Measurements from ENCODE around the gene CADM2.

Gene CADM2

DNA sequence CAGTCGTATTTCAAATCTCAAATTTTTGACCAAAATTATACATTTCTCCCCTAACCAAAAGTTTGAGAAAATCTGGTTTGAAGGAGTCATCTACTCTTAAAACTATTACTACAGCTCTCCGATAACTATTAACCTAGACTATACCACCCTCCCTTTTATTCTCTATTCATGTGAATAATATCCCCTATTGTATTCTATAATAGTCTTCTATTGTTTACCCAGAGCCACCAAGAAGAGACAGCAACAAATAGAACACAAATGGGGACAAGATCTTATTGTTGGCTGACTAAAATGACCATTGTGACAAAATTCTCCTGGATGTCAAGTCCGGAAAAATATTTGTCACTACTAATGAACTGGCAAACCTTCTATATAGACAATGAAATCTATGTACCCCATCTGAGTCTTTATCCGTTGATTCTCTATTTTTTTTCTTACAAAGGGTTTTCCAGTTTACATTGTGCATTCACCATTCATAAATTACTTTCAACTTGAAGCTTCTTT lies 618.0 kb downstream of the CADM2 start:
- Histone ChIP-seq H3K27ac (ENCODE audit: low read depth, low read length) (no peak overlapping the region), H3K4me1 (ENCODE audit: insufficient read depth, low read length) (no peaks in the 10 kb centered on the region), H3K9ac (ENCODE audit: low read length) (no peak overlapping the region), H3K27me3 (ENCODE audit: control insufficient read depth in 1 of 2, insufficient read depth in 2 of 2, low read length in 2 of 2) (no peaks in the 10 kb centered on the region), H3K9me3 (ENCODE audit: low read length) (no peaks in the 10 kb centered on the region), H3K4me3 (ENCODE audit: low read depth in 1 of 2, low read length in 2 of 2) (no peak overlapping the region), H3K36me3 (ENCODE audit: insufficient read depth, low read length) (no peaks in the 10 kb centered on the region)

DNA sequence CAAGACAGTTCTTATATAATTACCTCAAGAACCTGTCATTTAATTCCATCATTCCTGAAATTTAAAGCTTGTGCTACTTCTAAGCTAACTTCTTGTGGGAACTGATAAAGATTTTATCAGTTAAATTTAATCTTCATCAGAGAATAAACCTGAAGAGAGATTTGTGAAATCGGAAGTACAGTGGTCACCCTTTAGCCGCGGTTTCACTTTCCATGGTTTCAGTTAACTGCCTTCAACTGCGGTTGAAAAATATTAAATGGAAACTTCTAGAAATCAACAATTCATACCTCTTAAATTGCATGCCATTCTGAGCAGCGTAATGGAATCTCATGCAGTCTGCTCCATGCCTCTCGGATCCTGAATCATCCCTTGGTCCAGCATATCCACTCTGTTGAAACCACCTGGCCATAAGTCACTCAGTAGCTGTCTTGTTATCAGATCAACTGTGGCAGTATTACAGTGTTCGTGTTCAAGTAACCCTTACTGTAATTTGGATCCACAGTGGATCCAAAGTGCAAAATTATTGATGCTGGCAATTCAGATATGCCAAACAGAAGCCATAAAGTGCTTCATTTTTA lies 626.1 kb downstream of the CADM2 start:
- Histone ChIP-seq H3K4me1 (ENCODE audit: insufficient read depth, low read length) (no peaks in the 10 kb centered on the region), H3K36me3 (ENCODE audit: insufficient read depth, low read length) (no peaks in the 10 kb centered on the region), H3K27ac (ENCODE audit: low read depth, low read length) (no peak overlapping the region), H3K9me3 (ENCODE audit: low read length) (no peaks in the 10 kb centered on the region), H3K9ac (ENCODE audit: low read length) (no peak overlapping the region), H3K4me3 (ENCODE audit: low read depth in 1 of 2, low read length in 2 of 2) (no peak overlapping the region), H3K27me3 (ENCODE audit: control insufficient read depth in 1 of 2, insufficient read depth in 2 of 2, low read length in 2 of 2) (no peaks in the 10 kb centered on the region)

DNA sequence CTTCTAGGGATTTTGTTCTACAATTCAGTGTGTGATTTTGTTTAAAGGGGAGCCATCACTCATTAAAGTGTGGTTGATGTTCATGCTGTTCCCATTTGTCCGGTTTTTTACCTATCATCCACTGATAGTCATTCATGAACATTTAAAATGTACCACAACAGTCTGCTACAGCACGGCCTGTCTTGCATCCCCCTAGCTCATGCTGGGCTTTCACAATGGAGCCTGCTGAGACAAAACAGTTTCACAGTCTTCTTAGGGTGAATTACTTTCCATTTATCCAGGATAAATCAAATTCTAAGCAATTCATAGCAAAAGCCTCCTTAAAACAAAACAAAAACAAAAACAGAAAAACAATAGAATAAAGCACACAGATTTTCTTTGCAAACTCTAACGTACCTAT lies 627.2 kb downstream of the CADM2 start:
- Histone ChIP-seq H3K27ac (ENCODE audit: low read depth, low read length) (no peak overlapping the region), H3K36me3 (ENCODE audit: insufficient read depth, low read length) (no peaks in the 10 kb centered on the region), H3K9ac (ENCODE audit: low read length) (no peak overlapping the region), H3K4me1 (ENCODE audit: insufficient read depth, low read length) (no peaks in the 10 kb centered on the region), H3K4me3 (ENCODE audit: low read depth in 1 of 2, low read length in 2 of 2) (no peak overlapping the region), H3K27me3 (ENCODE audit: control insufficient read depth in 1 of 2, insufficient read depth in 2 of 2, low read length in 2 of 2) (no peaks in the 10 kb centered on the region), H3K9me3 (ENCODE audit: low read length) (no peaks in the 10 kb centered on the region)

DNA sequence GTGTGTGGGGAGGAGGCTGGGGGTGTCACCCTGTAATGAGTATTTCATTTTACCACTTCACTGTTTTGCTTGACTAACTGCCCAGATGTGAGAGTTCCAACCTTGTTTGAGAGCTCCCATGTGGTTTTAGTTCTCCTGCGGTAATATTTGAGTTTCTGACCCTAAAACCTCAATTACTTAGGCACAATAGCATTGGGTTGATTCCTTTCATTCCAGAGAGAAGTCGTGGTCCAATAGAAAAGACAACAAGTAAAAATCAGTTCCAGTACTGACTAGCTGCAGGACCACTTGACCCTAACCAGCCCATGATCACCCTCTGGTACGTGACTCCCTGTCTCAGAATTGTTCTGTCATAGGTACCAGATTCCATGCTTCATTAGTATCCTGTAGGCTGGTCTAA lies 630.4 kb downstream of the CADM2 start:
- no peaks in the 10 kb centered on the region for H3K9me3 ChIP-seq (ENCODE audit: low read length)
- H3K9ac ChIP-seq (ENCODE audit: low read length) = no peak overlapping the region
- H3K36me3 ChIP-seq (ENCODE audit: insufficient read depth, low read length) = no peaks in the 10 kb centered on the region
- no peaks in the 10 kb centered on the region for H3K4me1 ChIP-seq (ENCODE audit: insufficient read depth, low read length)
- no peaks in the 10 kb centered on the region for H3K27me3 ChIP-seq (ENCODE audit: control insufficient read depth in 1 of 2, insufficient read depth in 2 of 2, low read length in 2 of 2)
- no peak overlapping the region for H3K27ac ChIP-seq (ENCODE audit: low read depth, low read length)
- no peak overlapping the region for H3K4me3 ChIP-seq (ENCODE audit: low read depth in 1 of 2, low read length in 2 of 2)

DNA sequence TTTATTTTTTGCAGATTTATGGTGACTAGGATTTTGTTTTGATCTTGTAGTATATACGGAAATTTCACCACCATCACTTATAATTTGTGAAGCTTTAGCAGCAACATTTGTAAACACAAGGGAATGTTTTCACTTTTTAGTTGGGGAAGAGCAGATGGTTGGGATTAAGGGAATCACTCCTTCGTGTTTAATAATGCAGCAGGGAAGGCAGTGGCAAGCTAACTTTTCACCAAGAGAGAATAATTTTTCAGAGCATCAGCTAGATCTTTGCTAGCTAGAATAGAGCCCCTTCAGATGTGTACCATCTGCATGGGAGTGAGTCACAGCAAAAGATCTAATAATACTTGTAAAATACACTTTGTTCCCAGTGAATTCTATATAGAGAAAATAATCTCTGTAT lies 632.7 kb downstream of the CADM2 start:
- Histone ChIP-seq H3K4me1 (ENCODE audit: insufficient read depth, low read length) (no peaks in the 10 kb centered on the region), H3K36me3 (ENCODE audit: insufficient read depth, low read length) (no peaks in the 10 kb centered on the region), H3K27me3 (ENCODE audit: control insufficient read depth in 1 of 2, insufficient read depth in 2 of 2, low read length in 2 of 2) (no peaks in the 10 kb centered on the region), H3K4me3 (ENCODE audit: low read depth in 1 of 2, low read length in 2 of 2) (no peak overlapping the region), H3K9ac (ENCODE audit: low read length) (no peak overlapping the region), H3K9me3 (ENCODE audit: low read length) (no peaks in the 10 kb centered on the region), H3K27ac (ENCODE audit: low read depth, low read length) (no peak overlapping the region)

DNA sequence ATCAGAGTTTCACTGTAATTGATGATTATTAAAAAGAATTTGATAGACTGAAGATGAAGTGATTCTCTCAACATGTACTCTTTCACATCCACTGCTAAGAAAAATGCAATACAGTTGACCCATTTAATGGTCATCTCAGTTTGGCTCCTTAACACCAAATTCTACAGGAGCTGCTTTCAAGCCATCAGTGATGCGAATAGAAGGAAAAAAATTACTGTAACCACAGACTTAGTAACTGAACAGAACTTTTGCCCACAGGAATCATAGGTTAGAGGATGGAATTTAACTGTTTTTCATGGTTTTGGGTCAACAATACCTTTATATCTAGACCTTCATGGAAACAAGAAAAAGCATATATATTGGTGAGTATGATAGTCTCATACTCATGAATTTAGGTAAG lies 633.5 kb downstream of the CADM2 start:
- no peaks in the 10 kb centered on the region for H3K9me3 ChIP-seq (ENCODE audit: low read length)

DNA sequence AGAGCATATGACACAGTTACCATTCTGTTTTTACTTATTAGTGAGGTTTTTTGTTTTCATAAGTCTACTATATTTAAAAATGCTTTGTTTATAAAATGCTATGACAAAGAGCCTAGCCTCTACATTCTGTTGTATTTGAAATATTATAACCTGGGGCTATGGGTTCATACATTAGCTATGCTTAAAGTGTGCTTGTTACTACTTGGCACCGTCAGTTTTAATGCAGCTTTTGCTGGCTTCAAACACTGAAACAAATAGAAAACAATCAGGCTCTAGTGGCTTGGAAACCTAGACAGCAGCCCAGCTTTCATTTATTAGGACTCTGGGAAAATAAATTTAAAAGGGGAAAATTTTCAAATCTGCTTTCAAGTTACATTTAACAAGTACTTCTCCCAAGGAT lies 635.9 kb downstream of the CADM2 start:
- Histone ChIP-seq H3K4me3 (ENCODE audit: low read depth in 1 of 2, low read length in 2 of 2) (no peak overlapping the region), H3K27ac (ENCODE audit: low read depth, low read length) (no peak overlapping the region), H3K4me1 (ENCODE audit: insufficient read depth, low read length) (no peaks in the 10 kb centered on the region), H3K9me3 (ENCODE audit: low read length) (no peaks in the 10 kb centered on the region), H3K36me3 (ENCODE audit: insufficient read depth, low read length) (no peaks in the 10 kb centered on the region), H3K9ac (ENCODE audit: low read length) (no peak overlapping the region), H3K27me3 (ENCODE audit: control insufficient read depth in 1 of 2, insufficient read depth in 2 of 2, low read length in 2 of 2) (no peaks in the 10 kb centered on the region)

More for the DNA sequence above, 633.5 kb downstream of the CADM2 start:
- no peak overlapping the region for H3K4me3 ChIP-seq (ENCODE audit: low read depth in 1 of 2, low read length in 2 of 2)
- no peaks in the 10 kb centered on the region for H3K36me3 ChIP-seq (ENCODE audit: insufficient read depth, low read length)
- H3K27me3 ChIP-seq (ENCODE audit: control insufficient read depth in 1 of 2, insufficient read depth in 2 of 2, low read length in 2 of 2) = no peaks in the 10 kb centered on the region
- H3K4me1 ChIP-seq (ENCODE audit: insufficient read depth, low read length) = no peaks in the 10 kb centered on the region
- H3K9ac ChIP-seq (ENCODE audit: low read length) = no peak overlapping the region
- no peak overlapping the region for H3K27ac ChIP-seq (ENCODE audit: low read depth, low read length)

DNA sequence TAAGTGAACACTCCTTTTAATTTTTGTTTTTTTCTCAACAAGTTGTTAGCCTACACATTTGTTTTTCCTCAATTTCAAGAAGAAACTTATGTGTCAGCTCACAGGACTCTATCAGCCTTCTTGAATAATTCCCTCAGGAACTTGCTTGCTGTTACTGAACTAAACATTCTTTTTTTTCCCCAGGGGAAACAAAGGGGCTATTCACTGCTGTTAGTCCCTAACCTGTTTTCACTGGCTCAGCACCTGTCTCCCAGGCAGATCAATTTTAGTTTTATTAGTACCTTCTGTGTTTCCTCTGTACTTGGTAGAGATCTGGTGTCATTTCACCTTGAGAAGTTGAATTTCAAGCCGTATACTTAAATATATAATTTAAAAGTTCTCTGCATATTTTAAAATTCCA lies 644.6 kb downstream of the CADM2 start:
- H3K9me3 ChIP-seq (ENCODE audit: low read length) = no peaks in the 10 kb centered on the region
- no peak overlapping the region for H3K27ac ChIP-seq (ENCODE audit: low read depth, low read length)
- no peaks in the 10 kb centered on the region for H3K27me3 ChIP-seq (ENCODE audit: control insufficient read depth in 1 of 2, insufficient read depth in 2 of 2, low read length in 2 of 2)
- no peaks in the 10 kb centered on the region for H3K36me3 ChIP-seq (ENCODE audit: insufficient read depth, low read length)
- no peaks in the 10 kb centered on the region for H3K4me1 ChIP-seq (ENCODE audit: insufficient read depth, low read length)
- H3K9ac ChIP-seq (ENCODE audit: low read length) = no peak overlapping the region
- no peak overlapping the region for H3K4me3 ChIP-seq (ENCODE audit: low read depth in 1 of 2, low read length in 2 of 2)

DNA sequence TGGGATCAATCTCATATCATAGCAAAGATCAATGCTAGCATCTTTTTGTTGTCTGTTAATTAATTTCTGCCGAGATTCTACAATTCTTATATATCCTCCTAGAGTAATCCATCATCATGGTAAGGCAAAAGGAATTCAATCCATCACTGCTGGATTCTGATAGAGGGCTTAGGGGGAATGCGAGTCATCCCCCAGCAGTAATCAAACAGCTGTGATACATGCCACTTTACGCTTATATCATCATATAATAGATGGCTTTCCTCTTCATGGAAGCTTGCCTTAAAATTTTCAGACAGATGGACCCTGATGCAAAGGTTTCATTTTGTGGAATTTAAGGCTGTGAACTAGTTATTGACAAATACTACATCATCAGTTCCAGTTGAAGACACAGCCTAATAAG lies 645.9 kb downstream of the CADM2 start:
- Histone ChIP-seq H3K9ac (ENCODE audit: low read length) (no peak overlapping the region), H3K4me1 (ENCODE audit: insufficient read depth, low read length) (no peaks in the 10 kb centered on the region), H3K36me3 (ENCODE audit: insufficient read depth, low read length) (no peaks in the 10 kb centered on the region), H3K9me3 (ENCODE audit: low read length) (no peaks in the 10 kb centered on the region), H3K27ac (ENCODE audit: low read depth, low read length) (no peak overlapping the region), H3K27me3 (ENCODE audit: control insufficient read depth in 1 of 2, insufficient read depth in 2 of 2, low read length in 2 of 2) (no peaks in the 10 kb centered on the region), H3K4me3 (ENCODE audit: low read depth in 1 of 2, low read length in 2 of 2) (no peak overlapping the region)

DNA sequence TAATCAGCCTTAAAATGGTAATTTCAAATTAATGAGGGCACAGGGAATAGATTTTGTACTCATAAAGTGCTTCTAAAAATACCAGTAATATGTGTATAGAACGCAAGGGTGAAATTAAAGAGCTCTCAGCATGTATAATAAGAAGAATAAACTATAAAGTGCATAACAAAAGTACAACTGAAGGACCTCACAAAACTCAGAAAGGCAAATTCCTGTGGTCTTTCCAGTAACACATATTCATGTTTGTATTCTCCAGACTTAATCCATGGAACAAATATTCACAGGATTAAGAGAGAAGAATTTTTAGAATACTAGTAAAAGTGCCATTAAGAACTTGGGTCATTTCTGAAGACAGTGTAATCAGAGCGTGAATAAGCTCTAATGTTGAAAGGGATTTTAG lies 646.3 kb downstream of the CADM2 start:
- Histone ChIP-seq H3K27me3 (ENCODE audit: control insufficient read depth in 1 of 2, insufficient read depth in 2 of 2, low read length in 2 of 2) (no peaks in the 10 kb centered on the region), H3K9me3 (ENCODE audit: low read length) (no peaks in the 10 kb centered on the region), H3K9ac (ENCODE audit: low read length) (no peak overlapping the region), H3K4me1 (ENCODE audit: insufficient read depth, low read length) (no peaks in the 10 kb centered on the region), H3K36me3 (ENCODE audit: insufficient read depth, low read length) (no peaks in the 10 kb centered on the region), H3K4me3 (ENCODE audit: low read depth in 1 of 2, low read length in 2 of 2) (no peak overlapping the region), H3K27ac (ENCODE audit: low read depth, low read length) (no peak overlapping the region)

DNA sequence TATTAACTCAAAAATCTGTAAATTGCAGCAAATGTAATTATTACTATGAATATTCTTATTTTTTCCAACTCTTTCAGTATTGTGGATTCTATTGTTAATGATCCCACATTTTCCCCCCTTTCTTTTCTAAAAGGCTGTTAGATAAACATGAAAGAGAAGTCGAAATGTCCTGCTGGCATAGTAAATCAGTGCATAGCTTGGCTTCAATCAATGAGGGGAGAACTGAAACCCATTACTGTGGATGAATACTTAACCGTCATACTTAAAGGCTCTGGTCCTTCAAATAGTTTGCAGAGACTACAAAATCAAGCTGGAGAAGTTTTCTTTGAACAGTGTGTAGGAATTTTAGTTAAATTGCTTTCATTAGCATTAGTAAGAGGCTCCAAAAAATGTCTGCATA lies 667.9 kb downstream of the CADM2 start:
- H3K36me3 ChIP-seq (ENCODE audit: insufficient read depth, low read length) = no peaks in the 10 kb centered on the region
- no peak overlapping the region for H3K4me3 ChIP-seq (ENCODE audit: low read depth in 1 of 2, low read length in 2 of 2)
- H3K9ac ChIP-seq (ENCODE audit: low read length) = no peak overlapping the region
- H3K9me3 ChIP-seq (ENCODE audit: low read length) = no peaks in the 10 kb centered on the region
- H3K27ac ChIP-seq (ENCODE audit: low read depth, low read length) = no peak overlapping the region
- H3K4me1 ChIP-seq (ENCODE audit: insufficient read depth, low read length) = no peaks in the 10 kb centered on the region
- H3K27me3 ChIP-seq (ENCODE audit: control insufficient read depth in 1 of 2, insufficient read depth in 2 of 2, low read length in 2 of 2) = no peaks in the 10 kb centered on the region

DNA sequence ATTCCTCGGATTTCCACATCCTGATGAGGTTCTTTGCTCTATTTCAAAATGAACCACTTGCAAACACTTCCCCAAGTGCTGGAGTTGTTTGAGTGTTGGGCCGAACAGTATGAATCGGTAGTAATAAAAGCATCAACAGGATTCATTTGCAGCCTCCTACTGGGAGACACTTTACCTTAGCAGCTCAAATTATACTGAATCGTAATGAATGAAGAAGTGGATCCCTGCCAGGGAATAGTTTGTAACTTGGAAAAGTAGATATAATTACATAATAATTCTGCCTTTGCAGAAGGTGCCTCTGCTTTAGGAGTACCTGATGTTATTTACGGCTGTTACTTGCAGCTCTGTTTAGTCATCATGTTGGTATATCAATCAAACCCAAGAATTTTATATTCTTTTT lies 669.1 kb downstream of the CADM2 start:
- no peaks in the 10 kb centered on the region for H3K36me3 ChIP-seq (ENCODE audit: insufficient read depth, low read length)
- no peaks in the 10 kb centered on the region for H3K9me3 ChIP-seq (ENCODE audit: low read length)
- no peaks in the 10 kb centered on the region for H3K4me1 ChIP-seq (ENCODE audit: insufficient read depth, low read length)
- H3K9ac ChIP-seq (ENCODE audit: low read length) = no peak overlapping the region
- H3K27ac ChIP-seq (ENCODE audit: low read depth, low read length) = no peak overlapping the region
- no peaks in the 10 kb centered on the region for H3K27me3 ChIP-seq (ENCODE audit: control insufficient read depth in 1 of 2, insufficient read depth in 2 of 2, low read length in 2 of 2)
- no peak overlapping the region for H3K4me3 ChIP-seq (ENCODE audit: low read depth in 1 of 2, low read length in 2 of 2)

Measured in muscle layer of colon (tissue), 2 donors.